ENCODE measurements around the gene SLC25A33.
A peak's percentile ranks its signal among the peaks of the same experiment; 100 is the strongest.

The SLC25A33 gene

GRCh38 chr1:9592510-9593075, 53.3 kb downstream of the SLC25A33 start:
- H3K36me3 ChIP-seq: peaks cover 12% of the 10 kb centered on the region
- H3K27me3 ChIP-seq: no peaks in the 10 kb centered on the region
- H3K4me3 ChIP-seq (ENCODE audit: low read depth, low read length): peak overlapping the region; percentile 16; the same call in 1 of the 2 replicates
- TF ChIP-seq CTCF (IDR thresholded peaks at IDR 0.05; ENCODE audit: low read depth, low read length): no peak
- H3K9me3 ChIP-seq: no peaks in the 10 kb centered on the region
- no peak for DNase-seq
- peaks cover 55% of the 10 kb centered on the region for H3K4me1 ChIP-seq

- H3K36me3 ChIP-seq: peaks cover 18% of the 10 kb centered on the region
- no peaks in the 10 kb centered on the region for H3K9me3 ChIP-seq
- DNase-seq: no peak
- peak overlapping the region; percentile 16; the same call in 1 of the 2 replicates for H3K4me3 ChIP-seq (ENCODE audit: low read depth, low read length)
- no peaks in the 10 kb centered on the region for H3K27me3 ChIP-seq
- H3K4me1 ChIP-seq: peaks cover 55% of the 10 kb centered on the region
- no peak for TF ChIP-seq CTCF (IDR thresholded peaks at IDR 0.05; ENCODE audit: low read depth, low read length)
Observed at GRCh38 chr1:9593147-9593491, 53.9 kb downstream of the SLC25A33 start.

- peak; percentile 29 for TF ChIP-seq CTCF (IDR thresholded peaks at IDR 0.05; ENCODE audit: low read depth, low read length)
- DNase-seq: peak; percentile 90
- Histone ChIP-seq H3K4me1 (peaks cover 55% of the 10 kb centered on the region), H3K36me3 (peaks cover 21% of the 10 kb centered on the region), H3K27me3 (no peaks in the 10 kb centered on the region), H3K4me3 (ENCODE audit: low read depth, low read length) (peak overlapping the region; percentile 16), H3K9me3 (no peaks in the 10 kb centered on the region)
Observed at GRCh38 chr1:9593492-9594465, 54.5 kb downstream of the SLC25A33 start.

- no peak for TF ChIP-seq CTCF (IDR thresholded peaks at IDR 0.05; ENCODE audit: low read depth, low read length)
- Histone ChIP-seq H3K4me3 (ENCODE audit: low read depth, low read length) (no peak overlapping the region), H3K4me1 (peaks cover 55% of the 10 kb centered on the region), H3K36me3 (peaks cover 25% of the 10 kb centered on the region), H3K27me3 (no peaks in the 10 kb centered on the region), H3K9me3 (no peaks in the 10 kb centered on the region)
- no peak for DNase-seq
Observed at GRCh38 chr1:9594471-9595155, 55.3 kb downstream of the SLC25A33 start.

- H3K4me1 ChIP-seq: peaks cover 55% of the 10 kb centered on the region
- DNase-seq: no peak
- no peak for TF ChIP-seq CTCF (IDR thresholded peaks at IDR 0.05; ENCODE audit: low read depth, low read length)
- H3K4me3 ChIP-seq (ENCODE audit: low read depth, low read length): no peak overlapping the region
- peaks cover 26% of the 10 kb centered on the region for H3K36me3 ChIP-seq
- H3K27me3 ChIP-seq: no peaks in the 10 kb centered on the region
- no peaks in the 10 kb centered on the region for H3K9me3 ChIP-seq
Observed at GRCh38 chr1:9595156-9595967, 56.1 kb downstream of the SLC25A33 start.
